ENCODE measurements around the gene ZFYVE27. TPM values are rescaled to one million over a fixed set of nuclear protein-coding genes. Genes with fewer than 3 reads are reported as not detected.

ZFYVE27 gene
- total RNA-seq, 4 donors from 2014 or later: 14.8 to 26.2 (median 21.6) TPM

GRCh38 chr10:97704341-97704740, 32.6 kb upstream of the ZFYVE27 start:
- TF ChIP-seq, protein P1, sequence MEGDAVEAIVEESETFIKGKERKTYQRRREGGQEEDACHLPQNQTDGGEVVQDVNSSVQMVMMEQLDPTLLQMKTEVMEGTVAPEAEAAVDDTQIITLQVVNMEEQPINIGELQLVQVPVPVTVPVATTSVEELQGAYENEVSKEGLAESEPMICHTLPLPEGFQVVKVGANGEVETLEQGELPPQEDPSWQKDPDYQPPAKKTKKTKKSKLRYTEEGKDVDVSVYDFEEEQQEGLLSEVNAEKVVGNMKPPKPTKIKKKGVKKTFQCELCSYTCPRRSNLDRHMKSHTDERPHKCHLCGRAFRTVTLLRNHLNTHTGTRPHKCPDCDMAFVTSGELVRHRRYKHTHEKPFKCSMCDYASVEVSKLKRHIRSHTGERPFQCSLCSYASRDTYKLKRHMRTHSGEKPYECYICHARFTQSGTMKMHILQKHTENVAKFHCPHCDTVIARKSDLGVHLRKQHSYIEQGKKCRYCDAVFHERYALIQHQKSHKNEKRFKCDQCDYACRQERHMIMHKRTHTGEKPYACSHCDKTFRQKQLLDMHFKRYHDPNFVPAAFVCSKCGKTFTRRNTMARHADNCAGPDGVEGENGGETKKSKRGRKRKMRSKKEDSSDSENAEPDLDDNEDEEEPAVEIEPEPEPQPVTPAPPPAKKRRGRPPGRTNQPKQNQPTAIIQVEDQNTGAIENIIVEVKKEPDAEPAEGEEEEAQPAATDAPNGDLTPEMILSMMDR (IDR thresholded peaks at IDR 0.05; ENCODE audit: low read depth): no peak

DNA sequence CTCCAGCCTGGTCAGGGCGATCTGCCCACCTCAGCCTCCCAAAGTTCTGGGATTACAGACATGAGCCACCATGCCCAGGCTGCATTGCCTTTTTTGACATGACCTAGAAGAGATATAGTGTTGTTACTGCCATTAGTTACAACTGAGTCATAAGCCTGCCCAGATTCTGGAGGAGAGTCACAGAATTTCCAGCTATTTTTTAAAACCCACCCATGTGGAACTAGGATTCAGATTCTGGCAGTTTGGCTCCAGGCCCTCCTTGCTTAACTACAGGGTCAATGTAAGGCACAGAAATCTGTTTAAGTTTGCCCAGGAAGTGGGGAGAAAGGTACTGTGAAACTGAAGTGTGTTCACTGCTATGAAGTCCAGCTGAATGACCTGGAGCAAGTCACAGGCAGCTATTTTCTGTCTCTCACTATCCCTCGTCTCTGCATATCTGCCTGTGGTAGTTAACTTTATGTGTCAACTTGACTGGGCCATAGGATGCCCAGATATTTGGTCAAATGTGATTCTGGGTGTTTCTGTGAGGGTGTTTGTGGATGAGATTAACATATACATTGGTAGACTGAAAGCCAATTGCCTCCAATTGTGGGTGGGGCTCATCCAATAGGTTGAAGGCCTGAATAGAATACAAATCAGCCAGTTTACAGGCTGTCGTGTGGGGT, 31.8 kb upstream of the ZFYVE27 start:
- TF ChIP-seq, protein P1 (IDR thresholded peaks at IDR 0.05; ENCODE audit: low read depth): no peak

DNA sequence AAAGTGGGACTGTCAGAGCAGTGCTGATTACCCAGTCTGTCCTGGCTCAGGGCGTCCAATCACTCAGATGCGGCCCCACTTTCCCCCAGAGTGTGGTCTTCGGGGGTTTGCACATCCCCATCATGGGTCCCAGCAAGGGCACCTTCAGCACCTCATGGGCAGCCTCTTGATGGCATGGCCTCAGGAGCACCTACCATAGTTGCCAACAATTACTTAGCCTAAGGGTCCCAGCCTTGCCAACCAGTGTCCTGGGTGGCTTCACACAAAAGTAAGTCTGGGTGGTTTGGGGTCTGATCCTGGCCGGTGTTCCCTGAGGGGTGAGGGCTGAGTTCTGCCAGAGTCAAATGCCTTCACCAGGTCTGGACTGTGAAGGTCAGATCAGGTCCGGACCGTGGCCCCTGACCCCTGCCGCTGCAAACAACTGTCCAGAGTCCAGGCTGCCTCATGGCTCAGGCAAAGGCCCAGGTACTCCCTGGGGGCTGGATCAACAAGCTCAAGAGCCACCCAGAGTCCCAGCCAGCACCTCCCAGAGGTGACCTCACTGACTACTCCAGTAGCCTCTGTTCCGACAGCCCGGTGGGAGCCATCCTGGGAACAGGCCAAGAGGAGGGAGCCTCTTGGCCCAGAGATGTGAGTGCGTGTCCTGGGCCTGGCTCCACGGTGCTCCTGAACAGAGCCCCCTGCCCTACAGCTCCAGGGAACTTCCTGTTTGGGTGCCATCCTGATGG, 29.6 kb upstream of the ZFYVE27 start:
- TF ChIP-seq, protein P1 (IDR thresholded peaks at IDR 0.05; ENCODE audit: low read depth): no peak

GRCh38 chr10:97708167-97708566, 28.8 kb upstream of the ZFYVE27 start:
- TF ChIP-seq, protein P1 (IDR thresholded peaks at IDR 0.05; ENCODE audit: low read depth): no peak

DNA sequence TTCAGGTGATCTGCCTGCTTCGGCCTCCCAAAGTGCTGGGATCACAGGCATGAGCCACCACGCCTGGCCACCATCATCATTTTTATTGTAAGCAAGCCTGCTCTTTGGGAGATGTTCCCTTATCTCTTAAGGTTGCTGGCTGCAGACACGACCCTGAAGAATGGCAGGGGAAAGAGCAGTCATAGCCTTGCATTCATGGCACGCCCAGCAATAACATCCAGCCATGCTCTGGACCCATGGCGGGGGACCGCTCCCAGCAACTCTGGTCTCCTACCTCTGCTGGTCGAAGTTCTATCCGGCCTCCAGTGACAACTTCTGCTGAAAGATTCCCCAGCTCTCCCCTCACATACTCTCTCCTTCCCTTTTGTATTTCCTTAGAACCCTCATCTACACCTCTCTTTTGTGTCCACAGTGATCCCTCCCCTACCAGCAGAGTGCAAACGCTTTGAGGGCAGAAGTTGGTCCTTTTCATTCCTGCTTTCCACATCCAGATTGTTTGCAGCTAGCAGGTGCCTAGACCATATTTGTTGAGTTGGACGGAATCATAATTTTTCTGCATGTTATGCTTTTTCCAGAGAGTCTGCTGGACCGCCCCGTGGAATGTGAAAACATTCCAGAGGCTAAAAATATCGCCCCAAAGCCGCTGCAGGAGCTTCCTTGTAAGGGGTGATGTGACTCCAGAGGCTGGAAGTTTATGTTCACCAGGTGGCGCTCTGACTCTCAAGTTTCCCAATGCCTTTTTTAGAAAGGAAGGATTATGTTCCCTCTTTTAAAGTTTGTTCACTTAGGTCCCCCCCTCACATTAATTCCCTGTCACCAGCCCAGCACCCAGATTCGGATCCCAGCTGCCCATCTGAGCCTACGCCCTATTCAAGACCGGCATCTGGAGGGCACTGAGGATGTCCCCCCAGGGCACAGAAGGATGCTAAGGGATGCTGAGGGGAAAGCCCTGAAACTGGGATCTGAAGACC, 27.7 kb upstream of the ZFYVE27 start:
- TF ChIP-seq, protein P1 (IDR thresholded peaks at IDR 0.05; ENCODE audit: low read depth): no peak

DNA sequence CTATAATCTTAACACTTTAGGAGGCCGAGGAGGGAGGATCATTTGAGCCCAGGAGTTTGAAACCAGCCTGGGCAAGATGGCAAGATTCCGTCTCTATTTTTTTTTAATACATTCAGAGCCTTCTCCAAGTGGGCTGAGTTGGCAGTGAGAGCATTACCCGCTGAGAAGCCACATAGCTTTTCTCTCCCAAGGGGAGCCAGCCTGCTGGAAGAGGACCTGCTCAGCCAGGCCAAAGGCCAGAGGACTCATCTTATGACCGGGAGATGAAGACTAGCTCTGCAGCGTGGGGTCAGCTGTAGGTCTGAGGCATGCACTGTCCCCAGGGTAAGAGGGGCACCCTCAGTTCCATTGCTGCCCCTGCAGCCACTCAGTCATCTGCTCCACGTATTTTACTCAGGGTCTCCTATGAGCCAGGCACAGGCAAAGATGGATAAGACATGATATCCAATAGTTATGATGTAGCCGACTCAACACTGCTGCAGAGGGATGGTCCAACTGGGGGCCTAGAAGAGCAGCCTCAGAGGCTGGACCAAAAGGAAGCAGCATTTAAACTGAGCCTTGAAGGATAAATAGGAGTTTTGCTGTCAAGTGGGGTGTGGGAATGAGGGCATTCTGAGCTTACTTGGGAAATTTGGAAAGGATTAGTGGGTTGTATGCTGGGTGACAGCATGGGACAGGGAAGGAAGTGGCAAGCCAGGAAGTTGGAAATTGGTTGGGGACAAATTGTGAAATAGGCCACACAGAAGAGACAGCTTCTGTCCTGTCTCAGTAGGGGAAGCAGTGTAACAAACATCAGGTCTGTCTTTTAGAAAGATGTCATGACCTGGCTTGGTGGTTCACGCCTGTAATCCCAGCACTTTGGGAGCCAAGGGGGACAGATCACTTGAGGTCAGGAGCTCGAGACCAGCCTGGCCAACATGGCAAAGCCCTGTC, 25.0 kb upstream of the ZFYVE27 start:
- TF ChIP-seq, protein P1 (IDR thresholded peaks at IDR 0.05; ENCODE audit: low read depth): no peak
